Measurements from ENCODE around the gene ARHGEF1.

DNA sequence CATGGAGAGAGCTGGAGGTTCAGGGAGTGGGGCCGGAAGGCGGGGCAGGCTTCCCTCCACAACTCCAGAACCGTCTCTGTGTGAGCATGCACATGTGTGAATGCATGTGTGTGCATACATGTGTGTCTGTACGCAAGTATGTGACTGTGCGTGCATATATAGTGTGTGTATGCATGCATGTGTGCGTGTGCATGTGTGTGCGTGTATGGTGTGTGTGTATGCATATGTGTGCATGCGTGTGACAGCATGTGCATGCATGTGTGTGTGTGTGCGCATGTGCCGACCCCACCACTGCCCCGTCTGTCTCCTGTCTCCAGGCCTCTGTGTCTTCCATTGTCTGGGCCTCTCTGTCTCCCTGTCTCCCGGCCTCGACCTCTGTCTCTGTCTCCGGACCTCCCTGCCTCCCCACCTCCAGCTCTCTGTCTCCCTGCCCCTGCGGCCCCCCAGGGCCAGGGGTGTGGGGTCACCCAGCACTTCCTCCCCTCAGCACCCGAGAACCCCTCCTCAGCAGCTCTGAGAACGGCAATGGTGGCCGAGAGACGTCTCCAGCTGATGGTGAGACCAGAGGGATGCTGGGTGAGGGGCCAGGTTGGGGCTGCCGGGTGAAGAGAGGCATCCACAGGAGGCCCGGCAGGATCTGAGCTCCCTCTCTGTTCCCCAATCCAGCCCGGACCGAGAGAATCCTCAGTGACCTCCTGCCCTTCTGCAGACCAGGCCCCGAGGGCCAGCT, 22.5 kb downstream of the ARHGEF1 start:
- TF ChIP-seq POLR2A (IDR thresholded peaks at IDR 0.05) (no peak), CTCF (IDR thresholded peaks at IDR 0.05) (no peak)

All from testis (tissue), 2 donors.